Gastrocnemius medialis (tissue), 4 donors: ENCODE measurements around the gene KCTD3.

Source experiments
- POLR2A ChIP-seq, 2 donors: fragments of 450-650 bp; IDR thresholded peaks; one replicate each; pipeline ENCODE4 v1.6.1; 2017; ENCODE audit warnings: antibody characterized with exemption in 2 of 2, mild to moderate bottlenecking in 2 of 2, moderate library complexity in 2 of 2
- TF ChIP-seq, protein P1 (sequence below), 5 experiments: fragments of 450-650 bp in 3 of 5; fragments of 200-600 bp in 2 of 5; sonication (generic) in 2 of 5; IDR thresholded peaks in 4 of 5; conservative IDR thresholded peaks in 1 of 5; 1 replicate in 4 of 5; 2 replicates in 1 of 5; pipeline ENCODE4 v1.5.1; 2016 to 2019; ENCODE audit warnings: antibody characterized with exemption in 5 of 5, mild to moderate bottlenecking in 3 of 5, moderate library complexity in 3 of 5

DNA sequence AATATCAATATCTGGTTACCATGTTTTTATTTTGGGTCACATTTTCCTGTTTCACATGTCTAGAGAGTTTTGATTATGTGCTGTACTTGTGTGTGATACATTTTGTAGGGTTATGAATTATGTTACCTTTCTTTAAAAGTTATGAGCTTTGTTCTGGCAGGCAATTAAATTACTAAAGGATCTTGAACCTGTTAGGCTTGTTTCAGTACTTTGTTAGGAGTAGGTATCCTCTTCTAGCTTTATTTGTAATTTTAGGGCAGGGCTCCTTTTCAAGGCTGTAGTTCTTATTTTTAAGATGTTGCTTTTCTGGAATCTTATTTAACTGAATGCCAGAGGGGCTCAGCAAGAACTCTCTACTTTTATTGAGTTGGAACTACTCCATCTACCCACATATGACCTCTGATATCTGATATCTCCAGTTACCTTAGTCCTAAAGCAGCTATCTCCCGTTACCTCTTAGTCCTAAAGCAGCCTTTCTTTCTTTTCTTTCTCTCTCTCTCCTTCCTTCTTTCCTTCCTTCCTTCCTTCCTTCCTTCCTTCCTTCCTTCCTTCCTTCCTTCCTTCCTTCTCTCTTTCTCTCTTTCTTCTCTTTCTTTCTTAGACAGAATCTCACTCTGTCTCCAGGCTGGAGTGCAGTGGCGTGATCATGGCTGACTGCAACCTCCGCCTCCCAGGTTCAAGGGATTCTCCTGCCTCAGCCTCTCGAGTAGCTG lies 23.8 kb downstream of the KCTD3 start:
- TF ChIP-seq, protein P1, sequence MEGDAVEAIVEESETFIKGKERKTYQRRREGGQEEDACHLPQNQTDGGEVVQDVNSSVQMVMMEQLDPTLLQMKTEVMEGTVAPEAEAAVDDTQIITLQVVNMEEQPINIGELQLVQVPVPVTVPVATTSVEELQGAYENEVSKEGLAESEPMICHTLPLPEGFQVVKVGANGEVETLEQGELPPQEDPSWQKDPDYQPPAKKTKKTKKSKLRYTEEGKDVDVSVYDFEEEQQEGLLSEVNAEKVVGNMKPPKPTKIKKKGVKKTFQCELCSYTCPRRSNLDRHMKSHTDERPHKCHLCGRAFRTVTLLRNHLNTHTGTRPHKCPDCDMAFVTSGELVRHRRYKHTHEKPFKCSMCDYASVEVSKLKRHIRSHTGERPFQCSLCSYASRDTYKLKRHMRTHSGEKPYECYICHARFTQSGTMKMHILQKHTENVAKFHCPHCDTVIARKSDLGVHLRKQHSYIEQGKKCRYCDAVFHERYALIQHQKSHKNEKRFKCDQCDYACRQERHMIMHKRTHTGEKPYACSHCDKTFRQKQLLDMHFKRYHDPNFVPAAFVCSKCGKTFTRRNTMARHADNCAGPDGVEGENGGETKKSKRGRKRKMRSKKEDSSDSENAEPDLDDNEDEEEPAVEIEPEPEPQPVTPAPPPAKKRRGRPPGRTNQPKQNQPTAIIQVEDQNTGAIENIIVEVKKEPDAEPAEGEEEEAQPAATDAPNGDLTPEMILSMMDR (IDR thresholded peaks at IDR 0.05 in 4 of 5, conservative IDR thresholded peaks at IDR 0.05 in 1 of 5) = no peak
- no peak for TF ChIP-seq POLR2A (IDR thresholded peaks at IDR 0.05)
